NCI-H2171 (cell line): ENCODE measurements around the gene MUC22.
A peak's percentile ranks its signal among the peaks of the same experiment; 100 is the strongest.

Experiments used
- DNase-seq: peaks from one replicate; lab custom pipeline; 2025; lab: John Stamatoyannopoulos, UW

MUC22 gene

GRCh38 chr6:31079656-31080261 lies 69.5 kb downstream of the MUC22 start:
- DNase-seq: peak; percentile 41

GRCh38 chr6:31081872-31082271 lies 71.6 kb downstream of the MUC22 start:
- DNase-seq: no peak

GRCh38 chr6:31083742-31084354 lies 73.6 kb downstream of the MUC22 start:
- DNase-seq: peak; percentile 89
